DMS153 treated with DMSO at 0.1 percent for 48 hours (cell line): ENCODE results near the gene GLYATL1.
A peak's percentile ranks its signal among the peaks of the same experiment; 100 is the strongest.

ENCODE experiments used
- DNase-seq: peaks from one replicate; lab custom pipeline; 2025; ENCODE audit not compliant: unreplicated experiment; lab: John Stamatoyannopoulos, UW

GLYATL1 gene

GRCh38 chr11:58926251-58926650, 13.0 kb upstream of the GLYATL1 start:
- DNase-seq: peak; percentile 39

DNA sequence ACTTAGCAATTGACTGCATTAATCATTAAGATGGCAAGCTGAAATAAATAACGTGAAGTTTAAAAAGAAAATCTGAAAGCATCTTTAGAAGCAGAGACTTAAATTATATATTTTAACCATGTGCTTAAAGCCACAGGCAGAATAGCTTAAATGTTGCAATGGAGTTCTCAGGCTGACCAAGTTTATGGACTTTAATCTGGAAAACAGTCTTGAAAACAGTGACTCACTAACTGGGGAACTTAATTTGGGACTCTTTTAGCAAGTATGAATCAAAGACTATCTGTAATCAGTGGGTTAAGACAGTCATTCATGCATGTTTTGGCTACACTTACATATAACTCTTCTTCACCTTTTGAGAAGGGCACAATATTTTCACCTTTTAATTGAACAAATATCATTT, 12.6 kb upstream of the GLYATL1 start:
- DNase-seq: no peak

GRCh38 chr11:58927393-58928106, 11.7 kb upstream of the GLYATL1 start:
- DNase-seq: peak; percentile 31

GRCh38 chr11:58928107-58928499, 11.2 kb upstream of the GLYATL1 start:
- no peak for DNase-seq

- no peak for DNase-seq
Measured at GRCh38 chr11:58928691-58929090, 10.6 kb upstream of the GLYATL1 start.

DNA sequence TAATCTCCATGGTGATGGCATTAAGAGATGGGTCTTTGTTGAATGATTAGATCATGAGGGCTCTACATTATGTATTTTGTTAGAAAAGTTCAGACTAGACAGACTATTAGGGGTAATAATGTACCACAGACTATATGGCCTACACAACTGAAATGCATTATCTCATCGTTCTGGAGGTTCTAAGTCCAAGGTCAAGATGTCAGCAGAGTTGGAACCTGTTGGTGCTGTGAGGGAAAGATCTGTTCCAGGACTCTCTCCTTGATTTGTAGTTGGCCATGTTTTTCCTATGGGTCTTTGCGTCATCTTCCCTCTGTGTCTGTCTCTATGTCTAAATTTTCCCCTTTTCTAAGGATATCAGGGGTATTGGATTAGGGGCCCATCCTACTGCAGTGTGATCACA, 8.4 kb upstream of the GLYATL1 start:
- no peak for DNase-seq

GRCh38 chr11:58933661-58934060, 5.6 kb upstream of the GLYATL1 start:
- DNase-seq: no peak

DNA sequence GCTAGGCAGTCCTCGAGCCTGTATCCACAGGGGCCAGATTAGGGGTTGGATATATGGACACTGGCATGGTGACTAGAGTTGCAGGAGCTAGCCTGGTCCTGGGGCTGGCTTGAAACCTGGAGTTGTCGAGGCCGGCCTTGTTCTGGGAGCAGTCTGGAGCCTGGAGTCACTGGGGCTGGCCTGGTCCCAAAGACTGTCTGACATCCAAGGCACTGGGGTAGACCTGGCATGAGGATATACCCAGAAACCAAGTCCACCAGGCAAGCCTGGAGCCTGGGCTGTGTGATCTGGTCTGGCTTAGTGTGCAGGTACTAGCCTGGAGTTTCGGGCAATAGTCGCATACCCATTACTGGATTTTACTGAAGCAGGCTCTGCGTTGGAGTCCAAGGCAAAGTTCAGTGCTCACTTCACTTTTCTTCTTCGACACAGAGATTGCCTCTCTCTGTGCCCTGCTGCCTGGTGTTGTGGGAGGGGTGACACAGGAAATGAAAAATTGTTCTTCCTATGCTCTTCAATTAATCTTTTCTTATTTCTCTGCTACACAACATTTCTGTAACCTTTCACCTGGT, 4.3 kb upstream of the GLYATL1 start:
- DNase-seq: no peak

GRCh38 chr11:58938398-58938797, 890 bp upstream of the GLYATL1 start:
- DNase-seq: no peak

DNA sequence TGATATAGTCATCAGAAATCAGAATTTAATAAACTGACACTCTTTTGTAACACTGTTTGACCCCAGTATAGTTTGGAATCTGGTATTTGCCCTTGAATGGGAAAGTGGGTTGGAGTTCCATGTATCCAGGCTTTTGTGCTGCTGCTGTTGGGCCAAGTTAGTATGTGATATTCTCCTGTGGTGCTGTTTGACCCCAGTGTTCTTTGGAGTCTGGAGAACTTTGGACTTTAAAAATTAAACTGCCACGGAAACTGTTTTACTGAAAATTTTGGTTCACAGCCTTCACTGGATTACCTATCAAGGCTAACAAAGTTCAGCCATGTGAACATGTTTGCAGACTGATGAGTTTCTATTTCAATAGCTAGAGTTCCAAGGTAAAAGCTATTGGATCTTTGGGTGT, 740 bp downstream of the GLYATL1 start:
- no peak for DNase-seq

DNA sequence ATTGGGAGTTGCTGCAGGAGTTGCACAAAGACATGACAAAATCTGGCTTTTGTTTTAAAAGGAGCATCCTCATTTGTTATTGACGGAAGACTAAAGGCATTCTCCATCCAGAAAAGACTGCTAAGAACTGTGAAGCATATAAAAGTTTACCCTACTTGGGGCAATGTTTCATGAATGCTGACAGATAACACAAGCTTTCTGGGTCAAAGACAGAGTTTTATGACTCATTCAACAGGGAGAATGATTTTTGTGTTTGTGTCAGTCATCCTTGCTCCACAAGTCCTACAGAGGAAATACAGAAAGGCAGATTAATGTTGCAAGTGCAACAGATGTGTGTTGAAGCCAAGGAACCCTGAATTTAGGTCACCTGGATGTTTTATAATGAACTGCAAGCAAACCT, 2.5 kb downstream of the GLYATL1 start:
- no peak for DNase-seq

DNA sequence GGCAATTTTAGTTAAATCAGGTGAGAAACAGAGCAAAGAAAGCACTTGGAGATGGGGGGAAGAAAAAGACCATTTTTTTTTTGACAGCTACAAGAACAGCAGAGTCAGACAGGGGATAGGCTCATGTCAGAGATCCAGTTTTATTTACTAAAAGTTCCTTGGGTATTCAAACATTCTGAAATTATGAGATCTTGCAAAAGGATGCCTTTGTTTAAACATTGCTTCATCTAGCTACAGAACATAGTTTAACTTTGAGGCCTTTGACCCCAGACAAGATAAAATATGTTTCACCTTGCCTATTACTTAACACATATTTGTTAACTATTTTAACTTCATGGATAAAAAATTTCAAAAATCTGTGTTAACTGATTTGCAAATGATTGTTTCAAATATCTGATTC, 6.4 kb downstream of the GLYATL1 start:
- DNase-seq: no peak

GRCh38 chr11:58949184-58949583, 9.9 kb downstream of the GLYATL1 start:
- no peak for DNase-seq

DNA sequence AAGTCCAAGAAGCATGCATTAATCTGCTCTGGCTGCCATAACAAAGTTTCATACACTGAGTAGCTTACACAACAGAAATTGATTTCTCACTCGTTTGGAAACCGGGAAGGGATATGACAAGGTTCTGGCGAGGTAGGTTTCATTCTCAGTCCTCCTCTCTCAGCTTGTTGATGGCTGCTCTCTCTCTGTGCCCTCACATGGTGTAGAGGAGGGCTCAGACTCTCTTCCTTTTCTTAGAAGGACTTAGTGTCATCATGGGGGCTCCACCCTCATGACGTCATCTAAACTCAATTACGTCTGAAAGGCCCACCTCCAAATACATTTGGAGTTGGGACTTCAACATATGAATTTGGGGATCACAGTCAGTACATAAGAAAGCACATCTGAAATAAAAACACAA, 18.6 kb downstream of the GLYATL1 start:
- DNase-seq: no peak

- no peak for DNase-seq
Measured at GRCh38 chr11:58958500-58958899, 19.2 kb downstream of the GLYATL1 start.

DNA sequence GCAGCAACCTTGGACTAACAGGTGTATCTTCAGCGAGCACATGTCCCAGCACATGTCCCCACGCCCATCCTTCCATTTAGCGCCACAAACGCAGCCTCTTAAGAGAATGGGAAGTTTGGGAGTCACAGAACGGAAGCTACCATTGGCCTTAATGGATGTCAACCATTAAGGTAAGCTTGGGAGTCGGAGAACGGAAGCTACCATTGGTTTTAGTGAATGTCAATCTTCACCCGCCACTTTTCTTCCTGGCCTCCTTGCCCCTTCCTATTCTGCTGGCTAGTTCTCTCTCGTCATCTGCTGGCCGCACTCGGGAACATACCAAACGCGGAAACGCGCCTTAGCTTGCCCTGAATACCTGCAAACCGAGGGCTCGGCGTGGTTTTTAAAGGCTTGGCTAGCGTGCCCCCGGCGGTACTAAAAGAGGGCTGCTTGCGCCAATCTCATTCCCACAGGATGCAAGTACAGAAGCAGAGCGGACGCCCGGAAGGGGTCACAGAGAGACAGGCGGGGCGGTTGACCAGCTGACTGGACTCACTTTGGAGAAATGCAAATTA, 24.3 kb downstream of the GLYATL1 start:
- DNase-seq: no peak

GRCh38 chr11:58965246-58965985, 26.1 kb downstream of the GLYATL1 start:
- no peak for DNase-seq

DNA sequence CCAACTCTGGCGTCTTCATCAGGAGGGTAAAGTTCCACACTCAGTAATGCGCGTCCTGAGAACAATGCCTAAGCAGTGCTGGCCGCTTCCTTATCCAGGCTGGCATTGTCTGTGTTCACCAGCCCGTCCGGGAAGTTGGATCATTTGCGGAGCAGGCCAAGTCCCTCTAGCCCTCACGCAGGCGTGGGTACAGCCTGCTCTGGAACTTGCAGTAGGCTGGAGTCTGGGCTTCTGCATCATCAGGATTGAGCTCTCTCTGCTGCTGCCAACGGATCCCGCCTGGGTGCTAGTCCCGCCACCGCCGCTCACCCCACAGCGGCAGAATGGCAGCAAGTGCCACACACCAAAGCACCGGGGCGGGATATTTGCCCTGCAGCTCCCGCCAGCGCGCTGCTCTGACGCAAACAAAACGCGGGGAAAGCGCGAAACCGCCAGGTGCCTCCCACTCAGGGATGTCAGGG, 29.0 kb downstream of the GLYATL1 start:
- DNase-seq: no peak

GRCh38 chr11:58977470-58977869, 38.2 kb downstream of the GLYATL1 start:
- no peak for DNase-seq

DNA sequence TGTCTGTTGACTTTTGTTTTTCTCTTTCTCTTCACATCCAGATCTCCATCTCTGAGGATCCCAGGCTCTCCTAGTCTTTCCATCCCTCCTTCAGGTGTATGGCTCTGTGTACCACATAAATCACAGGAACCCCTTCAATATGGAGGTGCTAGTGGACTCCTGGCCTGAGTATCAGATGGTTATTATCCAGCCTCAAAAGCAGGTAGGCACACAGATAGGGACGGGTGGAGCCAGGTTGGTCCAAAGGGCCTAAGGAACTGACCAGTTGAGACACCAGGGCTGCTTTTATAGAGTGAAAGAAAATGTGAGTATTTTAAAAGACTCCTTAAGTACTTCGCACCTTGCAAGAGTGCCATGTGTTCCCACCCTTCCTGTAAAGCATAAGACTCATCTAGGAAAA, 39.9 kb downstream of the GLYATL1 start:
- DNase-seq: no peak

- no peak for DNase-seq
Measured at GRCh38 chr11:58980159-58980843, 41.0 kb downstream of the GLYATL1 start.
